ENCODE data around the gene PPP4R4. TPM values are rescaled to one million over a fixed set of nuclear protein-coding genes. Genes with fewer than 3 reads are reported as not detected.

PPP4R4 gene, protein sequence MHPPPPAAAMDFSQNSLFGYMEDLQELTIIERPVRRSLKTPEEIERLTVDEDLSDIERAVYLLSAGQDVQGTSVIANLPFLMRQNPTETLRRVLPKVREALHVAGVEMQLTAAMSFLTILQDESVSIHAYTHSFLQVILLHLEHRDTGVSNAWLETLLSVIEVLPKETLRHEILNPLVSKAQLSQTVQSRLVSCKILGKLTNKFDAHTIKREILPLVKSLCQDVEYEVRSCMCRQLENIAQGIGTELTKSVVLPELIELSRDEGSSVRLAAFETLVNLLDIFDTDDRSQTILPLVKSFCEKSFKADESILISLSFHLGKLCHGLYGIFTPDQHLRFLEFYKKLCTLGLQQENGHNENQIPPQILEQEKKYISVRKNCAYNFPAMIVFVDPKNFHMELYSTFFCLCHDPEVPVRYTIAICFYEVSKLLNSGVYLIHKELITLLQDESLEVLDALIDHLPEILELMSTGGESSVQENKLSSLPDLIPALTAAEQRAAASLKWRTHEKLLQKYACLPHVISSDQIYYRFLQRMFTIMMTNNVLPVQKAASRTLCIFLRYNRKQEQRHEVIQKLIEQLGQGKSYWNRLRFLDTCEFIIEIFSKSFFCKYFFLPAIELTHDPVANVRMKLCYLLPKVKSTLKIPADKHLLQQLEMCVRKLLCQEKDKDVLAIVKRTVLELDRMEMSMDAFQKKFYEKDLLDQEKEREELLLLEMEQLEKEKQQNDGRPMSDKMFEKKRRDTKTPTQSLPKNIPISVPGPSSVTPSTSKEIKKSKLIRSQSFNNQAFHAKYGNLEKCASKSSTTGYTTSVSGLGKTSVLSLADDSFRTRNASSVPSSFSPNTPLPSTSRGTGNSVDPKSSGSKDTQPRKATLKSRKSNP
- under 1 TPM; 0.26 to 0.38 (median 0.27) TPM for polyA plus RNA-seq (ENCODE audit: insufficient read length in 3 of 3)
- long read RNA-seq, donor 1 = 0 reads
- long read RNA-seq, donor 2 = 0 reads
- long read RNA-seq, donor 3 = 0 reads
- long read RNA-seq, donor 4 = 0 reads
- long read RNA-seq, donor 5 = 0 reads
- long read RNA-seq, donor 6 = 0 reads
- long read RNA-seq, donor 7 = 0 reads
- long read RNA-seq, donor 8 = 0 reads
- long read RNA-seq, donor 9 = 0 reads
- long read RNA-seq, donor 10 = 0 reads
- long read RNA-seq, donor 11 = 0 reads
- long read RNA-seq, donor 12 = 0 reads
- long read RNA-seq, donor 13 = 0 reads
- long read RNA-seq, donor 14 = 0 reads
- long read RNA-seq, donor 15 = 0 reads
- long read RNA-seq, donor 16 = 0 reads

DNA sequence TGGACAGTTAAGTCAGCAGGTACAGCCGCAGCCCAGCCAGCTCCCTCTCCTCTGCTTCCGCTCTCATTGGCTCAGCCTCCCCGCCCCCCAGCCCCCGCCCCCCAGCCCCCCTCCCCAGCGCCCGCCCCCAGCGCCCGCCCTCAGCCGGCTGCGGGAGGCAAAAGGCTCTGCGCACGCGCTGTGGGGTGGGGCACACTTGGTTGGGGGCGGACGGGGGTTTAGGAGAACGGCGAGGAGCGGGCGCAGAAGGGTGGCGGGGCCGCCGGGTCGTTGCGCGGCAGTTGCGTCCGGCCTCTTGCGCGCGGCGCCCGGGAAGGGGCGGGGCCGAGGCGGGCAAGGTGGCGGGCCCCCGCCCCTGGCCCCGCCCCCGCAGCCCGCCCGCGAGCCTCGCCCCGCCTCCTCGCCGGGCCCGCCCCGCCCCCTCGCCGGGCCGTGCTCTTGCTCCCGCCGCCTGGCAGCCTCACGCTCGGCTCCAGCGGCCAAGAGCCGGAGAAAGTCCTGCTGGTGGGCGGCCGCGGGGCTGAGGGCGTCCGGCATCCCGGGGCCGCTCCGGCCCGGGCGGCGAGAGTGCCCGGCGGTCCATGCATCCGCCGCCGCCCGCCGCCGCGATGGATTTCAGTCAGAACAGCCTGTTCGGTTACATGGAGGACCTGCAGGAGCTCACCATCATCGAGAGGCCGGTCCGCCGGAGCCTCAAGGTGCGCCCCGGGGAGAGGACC is at the start of gene PPP4R4:
TSS of gene PPP4R4 (plus strand) at position 438 of the 719 bp plus-strand sequence. CDS start at position 582, 144 bp downstream.
- peak; percentile 84 for DNase-seq

DNA sequence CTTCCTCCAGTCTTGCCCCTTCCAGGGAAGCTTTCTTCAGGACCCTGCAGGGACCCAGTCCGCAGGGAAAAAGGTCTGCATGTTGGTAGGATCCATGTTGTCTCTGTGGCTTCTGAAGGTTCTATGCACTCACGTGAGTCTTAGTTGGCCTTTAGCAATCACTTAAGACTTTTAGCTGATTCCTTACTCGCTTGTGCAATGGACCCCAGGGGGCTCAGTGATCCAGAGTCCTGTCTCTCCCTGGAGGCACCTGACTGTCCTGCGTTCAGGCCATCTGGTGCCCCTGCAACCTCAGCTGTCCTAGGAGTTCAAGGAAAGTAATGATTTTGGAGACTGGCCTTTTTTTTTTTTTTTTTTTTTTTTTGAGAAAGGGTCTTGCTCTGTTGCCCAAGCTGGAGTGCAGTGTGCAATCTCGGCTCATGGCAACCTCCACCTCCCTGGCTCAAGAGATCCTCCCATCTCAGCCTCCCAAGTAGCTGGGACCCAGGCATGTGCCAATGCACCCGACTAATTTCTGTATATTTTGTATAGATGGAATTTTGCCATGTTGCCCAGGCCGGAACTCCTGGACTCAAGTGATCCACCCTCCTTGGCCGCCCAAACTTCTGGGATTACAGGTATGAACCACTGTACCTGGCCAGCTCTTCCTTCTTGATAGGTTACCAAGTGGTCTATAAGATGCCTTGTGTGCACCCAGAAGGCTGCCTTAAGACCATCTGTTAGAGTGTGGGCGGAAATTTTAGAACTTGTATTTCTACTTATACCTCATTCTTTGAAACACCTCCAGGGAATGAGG is 49.3 kb upstream of the PPP4R4 start:
- no peak for DNase-seq

DNA sequence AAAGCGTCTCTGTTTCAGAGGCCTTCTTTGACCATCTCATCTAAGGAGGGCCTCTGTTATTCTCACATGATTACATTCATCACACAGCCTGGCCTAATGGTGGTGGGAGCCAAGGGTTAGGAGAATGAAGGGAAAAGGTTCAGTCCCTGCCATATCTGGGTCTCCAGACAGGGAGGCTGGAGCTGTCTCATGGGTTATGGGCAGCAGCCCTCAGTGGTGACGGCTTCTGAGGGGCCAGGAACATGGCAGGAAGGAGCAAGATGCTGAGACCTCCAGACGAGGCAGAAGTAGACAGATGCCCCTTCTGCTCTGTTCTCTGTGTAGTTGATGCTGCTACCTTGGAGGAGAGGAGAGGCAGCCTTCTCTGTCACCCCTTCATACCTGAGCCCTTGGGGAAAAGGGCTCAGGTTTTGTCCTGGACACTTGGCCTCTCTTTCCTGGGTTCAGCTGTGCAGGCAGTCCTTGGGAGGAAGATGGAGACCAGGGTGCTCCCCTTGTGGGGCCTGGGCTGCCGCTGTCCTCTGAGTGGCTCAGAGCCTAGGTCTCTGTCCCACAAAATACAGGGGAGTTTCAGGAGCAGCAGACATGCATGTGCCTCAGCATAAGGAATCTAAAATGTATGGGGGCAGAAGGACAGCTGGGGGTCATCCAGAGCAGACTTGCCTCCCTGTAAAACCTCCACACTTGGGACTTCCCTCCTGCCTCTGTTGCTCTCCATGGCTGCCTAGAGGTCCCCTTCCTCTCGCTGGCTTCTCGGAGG is 48.3 kb upstream of the PPP4R4 start:
- DNase-seq = no peak

DNA sequence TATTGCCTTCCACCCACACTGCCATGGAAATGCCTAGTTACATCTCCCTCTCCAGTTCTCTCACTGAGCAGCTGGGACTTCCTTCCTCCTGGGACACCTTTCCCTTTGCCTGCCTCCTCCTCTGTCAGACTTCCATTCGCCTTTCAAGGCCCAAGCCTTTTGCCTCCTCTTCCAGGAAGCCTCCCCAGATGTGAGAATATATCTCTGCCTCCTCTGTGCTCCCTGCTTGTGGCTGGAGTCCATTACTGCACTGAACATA is 47.8 kb upstream of the PPP4R4 start:
- DNase-seq = no peak

DNA sequence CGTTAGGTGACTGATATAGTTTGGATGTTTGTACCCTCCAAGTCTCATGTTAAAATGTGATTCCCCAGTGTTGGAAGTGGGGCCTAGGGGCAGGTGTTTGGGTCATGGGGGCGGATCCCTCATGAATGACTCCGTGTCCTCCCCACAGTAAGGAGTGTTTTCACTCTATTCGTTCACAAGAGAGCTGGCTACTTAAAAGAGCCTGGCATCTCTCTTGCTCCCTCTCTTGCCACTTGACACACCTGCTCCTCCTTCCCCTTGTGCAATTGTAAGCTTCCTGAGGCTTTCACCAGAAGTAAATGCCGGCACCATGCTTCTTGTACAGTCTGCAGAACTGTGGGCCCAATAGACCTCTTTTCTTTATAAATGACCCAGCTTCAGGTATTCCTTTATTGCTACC is 47.3 kb upstream of the PPP4R4 start:
- no peak for DNase-seq

DNA sequence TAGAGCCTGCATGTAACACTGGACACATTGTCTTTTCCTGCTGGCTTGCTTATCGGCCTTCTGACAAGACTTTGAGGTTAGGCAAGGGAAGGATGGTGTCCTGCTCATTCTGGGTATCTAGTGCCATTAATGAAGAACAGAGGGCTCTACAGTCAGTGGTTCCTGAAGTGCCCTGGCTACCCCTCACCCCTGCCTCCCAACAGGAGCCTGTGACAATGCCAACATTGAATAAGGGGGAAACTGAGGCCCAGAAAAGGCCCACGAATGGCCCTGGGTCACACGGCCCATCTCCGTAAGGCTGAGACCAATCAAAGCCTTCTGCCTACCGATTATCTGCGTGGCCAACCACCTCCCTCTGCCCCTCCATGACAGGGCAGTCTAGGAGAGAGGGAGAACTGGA is 46.8 kb upstream of the PPP4R4 start:
- no peak for DNase-seq

DNA sequence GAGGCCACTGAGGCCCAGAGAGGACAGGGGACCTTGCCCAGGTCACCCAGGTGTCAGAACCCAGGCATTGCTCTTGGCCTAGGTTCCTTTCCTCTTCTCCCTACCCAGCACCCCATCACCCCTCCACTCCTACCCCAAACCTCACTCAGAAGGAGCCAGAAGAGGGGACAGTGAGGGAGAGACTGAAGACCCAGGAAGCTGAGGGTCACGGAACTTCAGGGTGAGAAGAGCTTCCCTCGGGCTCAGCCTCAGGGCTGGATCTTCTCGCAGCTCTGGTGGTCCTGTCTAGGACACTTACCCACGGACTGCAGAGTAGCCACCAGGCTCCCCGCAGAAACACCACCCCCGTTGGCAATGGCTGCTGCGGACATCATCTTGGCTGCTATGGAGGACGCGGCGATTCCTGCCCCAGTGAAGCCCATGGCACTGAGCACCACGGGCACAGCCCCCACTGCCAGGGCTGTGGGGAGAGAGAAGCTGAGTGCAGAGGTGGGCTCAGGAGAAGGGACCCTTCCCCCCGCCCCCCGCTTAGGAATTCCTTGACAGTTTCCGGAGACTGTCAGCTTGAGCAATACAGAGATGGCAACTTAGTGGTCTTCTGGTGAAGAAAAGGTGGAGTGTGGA is 45.8 kb upstream of the PPP4R4 start:
- no peak for DNase-seq

DNA sequence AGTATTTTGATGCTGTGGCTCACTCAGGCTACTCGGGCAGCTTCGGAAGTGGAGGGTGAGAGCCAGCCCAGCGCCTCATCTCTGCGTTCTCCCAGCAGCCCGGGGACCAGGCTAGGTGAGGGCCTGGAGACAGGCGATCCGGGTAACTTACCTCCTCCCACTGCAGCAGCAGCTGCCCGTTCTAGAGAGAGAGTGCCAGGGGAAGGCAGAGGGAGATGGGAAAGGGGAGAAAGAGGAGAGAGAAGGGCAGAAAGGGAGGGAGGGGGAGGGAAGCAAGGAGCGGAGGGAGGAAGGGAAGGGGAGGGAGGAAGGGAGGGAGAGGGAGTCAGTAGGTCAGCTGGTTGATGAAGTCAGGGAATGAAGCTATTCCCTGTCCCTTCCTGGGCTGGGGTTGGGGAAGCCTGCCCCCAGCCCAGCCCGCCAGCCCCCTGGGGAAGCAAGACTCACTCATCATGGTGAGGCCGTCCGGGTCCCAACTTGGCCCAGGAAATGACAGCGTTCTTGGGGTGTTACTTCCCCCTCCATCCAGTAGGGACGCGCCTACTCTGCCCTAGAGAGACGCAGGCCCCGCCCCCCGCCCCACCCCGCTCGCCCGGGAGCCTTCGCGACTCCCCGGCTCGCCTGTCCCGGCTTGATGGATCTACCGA is 44.9 kb upstream of the PPP4R4 start, which contains the start of gene IFI27L2:
TSS of gene IFI27L2 (minus strand) at position 494 of the 647 bp plus-strand sequence. CDS start at position 454, 40 bp downstream.
- peak; percentile 72 for DNase-seq

DNA sequence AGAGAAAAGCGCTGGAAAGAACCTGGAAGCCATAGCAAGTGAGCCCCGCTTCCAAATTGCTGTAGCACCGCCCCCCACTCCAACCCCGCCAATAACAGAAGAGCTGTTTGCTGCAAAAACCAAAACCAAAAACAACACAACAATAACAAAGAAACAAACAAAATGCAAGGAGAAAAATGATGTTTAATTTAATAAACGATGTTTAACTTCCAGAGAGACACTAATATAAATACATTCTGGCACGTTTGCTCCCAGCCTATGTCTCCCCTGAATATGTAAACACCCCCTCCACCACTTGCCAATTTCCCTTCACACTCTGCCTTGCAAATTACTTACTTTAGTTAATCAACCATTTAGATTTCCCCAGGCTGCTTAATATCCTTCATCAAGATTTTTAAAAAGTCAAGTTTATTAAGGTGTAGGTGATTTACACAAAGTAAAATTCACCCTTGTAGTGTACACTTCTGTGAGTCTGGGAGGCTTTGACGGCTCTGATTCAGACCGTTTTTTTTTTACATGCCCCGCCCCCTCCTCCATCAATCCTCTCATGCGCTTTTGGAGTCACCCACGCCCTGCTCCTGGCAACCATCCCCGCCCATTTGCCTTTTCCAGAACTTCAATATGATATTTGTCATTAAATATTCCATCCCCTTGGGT is 44.2 kb upstream of the PPP4R4 start:
- DNase-seq = peak; percentile 28

DNA sequence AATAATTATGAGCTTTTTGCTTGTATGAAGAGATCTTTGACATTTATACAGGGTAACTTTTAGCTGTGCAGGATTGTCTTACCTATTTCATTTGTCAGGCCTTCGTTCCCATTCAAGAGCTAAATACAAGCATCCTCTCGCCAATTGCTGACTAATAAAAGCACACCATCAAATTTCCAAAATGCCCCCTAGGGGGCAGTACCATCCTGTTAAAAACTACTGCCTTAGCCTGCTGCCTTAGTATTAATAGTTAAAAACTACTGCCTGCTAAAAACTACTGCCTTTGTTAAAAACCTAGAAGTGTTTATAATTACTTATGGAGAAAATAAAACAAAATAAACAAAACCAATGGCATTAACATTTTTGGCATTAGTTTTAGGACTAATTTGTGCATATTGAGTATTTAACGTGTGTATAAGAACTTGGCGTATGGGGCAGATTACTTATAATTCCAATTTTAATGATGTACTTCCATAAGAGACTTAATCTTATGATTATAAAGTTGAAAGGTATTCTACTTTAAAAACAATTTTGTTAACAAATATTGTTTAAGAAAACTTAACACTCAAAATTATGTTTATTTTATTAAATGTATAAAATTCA is 41.7 kb upstream of the PPP4R4 start:
- DNase-seq = peak; percentile 69

DNA sequence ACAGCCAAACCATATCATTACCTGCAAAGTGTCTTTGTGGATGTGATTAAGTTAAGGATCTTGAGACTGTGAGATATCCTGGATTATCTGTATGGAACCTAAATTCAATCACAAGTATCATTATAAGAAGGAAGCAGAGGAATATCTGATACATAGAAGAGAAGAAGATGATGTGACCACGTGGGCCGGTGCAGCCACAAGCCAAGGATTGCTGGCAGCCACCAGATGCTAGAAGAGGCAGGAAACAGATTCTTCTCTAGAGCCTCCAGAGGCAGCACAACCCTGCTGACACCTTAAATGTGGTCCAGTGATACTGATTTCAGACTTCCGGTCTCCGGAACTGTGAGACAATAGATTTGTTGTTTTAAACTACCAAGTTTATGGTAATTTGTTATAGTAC is 38.6 kb upstream of the PPP4R4 start:
- DNase-seq = no peak

DNA sequence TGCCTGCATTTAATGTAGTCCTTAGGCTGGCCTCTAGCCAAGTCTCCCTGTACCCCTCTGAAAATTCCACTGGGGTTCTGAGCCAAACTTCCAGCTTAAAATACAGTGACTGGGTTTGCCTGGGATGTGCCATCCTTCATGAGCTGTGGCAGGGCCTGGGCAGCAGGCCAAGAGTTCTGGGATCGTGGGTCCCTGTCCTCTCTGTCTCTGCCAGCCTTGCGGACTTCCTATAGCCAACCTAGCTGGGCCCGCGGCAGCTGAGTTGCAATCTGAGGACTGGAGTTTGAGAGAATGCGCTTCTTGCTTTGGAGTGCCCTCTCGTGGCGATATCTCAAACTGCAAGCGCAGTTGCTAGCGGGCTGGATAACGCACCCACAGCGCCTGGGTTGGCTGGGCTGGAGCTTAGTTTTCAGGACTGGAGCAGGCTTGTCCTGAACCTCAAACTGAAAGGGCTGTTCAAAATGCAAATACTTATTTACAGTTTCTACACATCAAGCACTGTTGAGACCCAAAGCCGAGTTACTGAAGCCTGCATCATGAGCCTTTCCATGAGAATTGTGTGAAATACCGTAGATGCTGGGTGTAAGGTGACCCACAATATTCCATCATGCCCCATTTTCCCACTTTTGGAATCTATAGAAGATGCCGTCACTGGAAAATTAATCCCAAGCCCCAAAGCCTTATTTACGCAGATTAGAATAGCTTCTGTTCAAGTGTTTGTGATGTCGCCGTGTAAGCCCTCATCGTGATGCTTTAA is 37.4 kb upstream of the PPP4R4 start:
- DNase-seq = peak; percentile 77

DNA sequence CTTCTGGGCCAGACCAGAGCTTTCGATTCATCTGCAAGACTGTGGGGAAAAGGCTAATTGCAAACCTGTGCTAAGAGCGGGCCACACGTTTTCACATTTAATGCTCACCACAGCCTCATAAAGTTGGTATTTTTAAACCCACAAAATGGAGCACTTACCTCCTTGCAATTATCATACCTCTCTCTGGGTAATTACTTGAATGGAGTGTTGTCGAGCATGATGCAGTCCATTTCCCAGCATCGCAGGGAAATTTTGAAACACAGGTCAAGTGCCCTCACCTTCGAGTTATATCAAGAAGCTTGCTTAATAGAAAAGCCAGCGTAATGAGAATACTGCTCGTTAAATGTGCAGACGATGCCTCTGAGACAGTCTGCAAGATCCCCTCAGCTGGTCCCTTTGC is 35.9 kb upstream of the PPP4R4 start:
- no peak for DNase-seq

DNA sequence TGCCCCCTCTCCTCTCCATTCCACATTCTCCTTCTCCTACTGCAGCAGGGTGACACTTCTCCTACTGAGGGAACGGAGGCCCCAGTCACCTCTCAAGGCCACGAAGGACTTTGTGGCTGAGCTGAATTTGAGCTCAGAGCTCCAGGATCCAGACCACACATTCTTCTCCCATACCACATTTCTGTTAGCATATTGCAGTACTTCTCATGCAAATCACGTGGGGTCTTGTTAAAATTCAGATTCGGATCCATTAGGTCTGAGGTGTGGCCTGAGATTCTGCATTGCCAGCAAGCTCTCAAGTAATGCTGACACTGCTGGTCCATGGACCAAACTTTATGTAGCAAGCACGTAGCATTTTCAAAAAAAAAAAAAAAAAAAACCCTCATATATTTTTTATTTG is 35.1 kb upstream of the PPP4R4 start:
- DNase-seq = no peak

DNA sequence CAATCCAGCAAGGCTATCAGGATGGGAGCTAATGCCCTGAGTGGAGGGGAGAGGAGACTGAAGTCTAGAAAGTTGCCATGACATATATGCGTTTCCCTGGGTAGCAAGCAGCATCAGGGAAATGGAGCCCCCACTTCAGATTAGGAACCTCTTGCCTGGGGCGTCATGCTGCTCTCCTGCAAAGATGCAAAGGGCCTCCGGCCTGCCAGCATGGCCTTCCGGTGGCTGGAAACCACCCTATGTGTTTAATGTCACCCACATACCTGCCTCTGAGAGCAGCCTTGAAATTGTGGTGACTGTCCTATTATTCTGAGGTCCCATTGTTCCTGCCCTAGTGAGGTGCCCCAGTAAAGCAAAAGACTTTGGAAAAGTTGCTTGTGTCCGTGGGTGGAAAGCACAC is 34.7 kb upstream of the PPP4R4 start:
- DNase-seq = no peak

DNA sequence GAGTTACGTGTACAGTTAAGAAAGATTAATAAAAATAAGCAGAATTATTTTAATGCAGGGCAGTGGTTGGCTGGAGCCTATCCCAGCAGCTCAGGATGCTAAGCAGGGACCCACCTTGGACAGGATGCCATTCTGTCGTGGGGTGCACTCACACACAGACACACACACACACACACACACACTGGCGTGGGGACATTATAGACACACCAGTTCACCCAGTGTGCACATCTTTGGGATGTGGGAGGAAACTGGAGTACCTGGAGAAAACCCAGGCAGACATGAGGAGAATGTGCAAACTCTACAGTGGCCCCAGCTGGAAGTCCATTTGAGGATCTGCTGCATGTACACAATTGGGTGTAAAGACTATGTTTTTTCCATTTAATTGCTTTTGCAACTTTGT is 31.9 kb upstream of the PPP4R4 start:
- no peak for DNase-seq

DNA sequence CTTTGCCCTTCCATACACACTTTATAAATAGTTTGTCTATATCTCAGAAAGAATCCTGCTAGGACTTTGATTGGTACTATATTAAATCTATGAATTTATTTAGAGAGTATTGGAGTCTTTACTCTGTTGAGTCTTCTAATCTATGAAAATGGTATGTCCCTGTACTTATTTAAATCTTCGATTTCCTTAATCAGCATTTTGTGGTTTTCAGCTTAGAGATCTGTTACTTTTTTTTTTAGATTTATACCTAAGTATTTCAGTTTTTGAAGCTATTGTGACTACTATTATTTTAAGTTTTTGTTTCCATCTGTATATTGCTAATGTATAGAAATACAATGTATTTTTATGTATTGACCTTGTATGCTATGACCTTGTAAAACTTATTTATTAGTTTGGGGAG is 31.3 kb upstream of the PPP4R4 start:
- DNase-seq = no peak
